Smooth muscle cell (in vitro differentiated cells): ENCODE data around the gene MDH1B. TPM values are rescaled to one million over a fixed set of nuclear protein-coding genes. Genes with fewer than 3 reads are reported as not detected.
"Not testable (repeated sequence)": the region's sequence is repeated elsewhere in the genome, so short reads cannot be mapped to it uniquely, and the experiment has no call there.

ENCODE experiments used
- DNase-seq: peaks from one replicate; lab custom pipeline; 2025; ENCODE audit not compliant: unreplicated experiment; lab: John Stamatoyannopoulos, UW
- H2AFZ ChIP-seq: fragments of 200-600 bp; sonication (generic); 2 replicates; pipeline ENCODE4 v1.6.0; 2016; ENCODE audit warnings: antibody characterized with exemption, low read depth, mild to moderate bottlenecking
- H3F3A ChIP-seq: fragments of 200-600 bp; sonication (generic); 2 replicates; pipeline ENCODE4 v1.6.0; 2017; ENCODE audit warnings: antibody characterized with exemption, low read depth
- H3K27ac ChIP-seq: fragments of 200-600 bp; sonication (generic); 2 replicates; pipeline ENCODE4 v1.5.1; 2016; ENCODE audit warnings: low read depth, mild to moderate bottlenecking
- H3K27me3 ChIP-seq: fragments of 200-600 bp; sonication (generic); 2 replicates; pipeline ENCODE4 v1.6.1; 2016; ENCODE audit warnings: low read depth, mild to moderate bottlenecking
- H3K36me3 ChIP-seq: fragments of 200-600 bp; sonication (generic); 2 replicates; pipeline ENCODE4 v1.5.1; 2016; ENCODE audit warnings: low read depth
- H3K4me1 ChIP-seq: fragments of 200-600 bp; sonication (generic); 2 replicates; pipeline ENCODE4 v1.5.1; 2016; ENCODE audit warnings: low read depth
- H3K4me2 ChIP-seq: fragments of 200-600 bp; sonication (generic); 2 replicates; pipeline ENCODE4 v1.6.0; 2016; ENCODE audit warnings: mild to moderate bottlenecking
- H3K4me3 ChIP-seq: fragments of 200-600 bp; sonication (generic); 2 replicates; pipeline ENCODE4 v1.5.1; 2016; ENCODE audit warnings: mild to moderate bottlenecking
- H3K79me2 ChIP-seq: fragments of 200-600 bp; sonication (generic); 2 replicates; pipeline ENCODE4 v1.6.0; 2016; ENCODE audit warnings: low read depth, mild to moderate bottlenecking
- H3K9ac ChIP-seq: fragments of 200-600 bp; sonication (generic); 2 replicates; pipeline ENCODE4 v1.6.0; 2016; ENCODE audit warnings: low read depth
- H3K9me3 ChIP-seq: fragments of 200-600 bp; sonication (generic); replicated peaks from 2 replicates; pipeline ENCODE4 v1.5.1; 2016; ENCODE audit warnings: low read depth
- H4K20me1 ChIP-seq: fragments of 200-600 bp; sonication (generic); 2 replicates; pipeline ENCODE4 v1.6.0; 2016; ENCODE audit warnings: low read depth
- WGBS: methylation state at CpG from one replicate; pipeline ENCODE4 v1.1.7; 2016; ENCODE audit warnings: low lambda C conversion rate; 5-methylcytosine and 5-hydroxymethylcytosine counted together
- polyA plus RNA-seq: library from polyadenylated mRNA; unstranded; fragments of >200 nt; fragmentation: Nextera tagmentation; extraction: Ambion mirVana; gene quantifications from 2 replicates; pipeline ENCODE4 v1.2.1, GENCODE V29; 2016
- total RNA-seq: library from RNA; depleted of rRNA; stranded (reverse); fragments of >200 nt; gene quantifications from 2 replicates; pipeline ENCODE4 v1.2.3, GENCODE V29; 2014
- TF ChIP-seq, protein P1 (sequence below): fragments of 200-600 bp; sonication (generic); IDR thresholded peaks from 2 replicates; pipeline ENCODE4 v1.5.1; 2017; ENCODE audit warnings: borderline replicate concordance, mild to moderate bottlenecking, antibody characterized with exemption; ENCODE audit not compliant: insufficient read depth, poor library complexity, severe bottlenecking

Gene MDH1B
- total and polyA plus RNA-seq, 2 experiments from 2014 or later = 0.13 to 0.15 TPM

DNA sequence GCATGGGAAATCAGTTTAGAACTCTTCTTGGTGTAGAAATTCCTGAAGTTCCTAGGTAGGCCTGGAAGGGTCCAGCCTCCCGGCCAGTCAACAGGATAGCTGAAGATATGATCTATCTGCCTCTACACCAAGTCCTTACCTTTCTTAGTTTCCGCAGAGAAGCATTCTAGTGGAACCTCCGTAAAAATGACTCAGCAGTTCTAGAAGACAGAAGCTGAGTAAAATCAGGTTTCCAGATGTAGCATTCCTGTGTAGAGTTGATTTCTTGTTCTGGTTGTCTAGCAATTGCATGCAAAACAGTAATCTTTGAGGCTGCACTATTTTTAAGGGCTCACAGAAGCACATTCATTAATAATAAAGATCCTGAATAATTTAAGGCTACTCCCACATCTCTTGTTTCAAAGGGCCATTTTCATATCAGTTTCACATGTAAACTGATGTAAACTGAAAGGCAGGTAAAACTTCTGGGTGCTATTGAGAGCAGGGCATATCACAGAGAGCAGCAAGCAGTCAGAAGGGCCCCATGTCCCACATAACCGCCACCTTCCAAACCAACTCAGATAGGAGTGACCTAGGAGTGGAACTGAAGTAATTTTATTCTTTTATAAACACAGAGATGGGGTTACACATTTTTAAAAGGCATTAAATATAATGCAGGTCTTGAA, 43.7 kb downstream of the MDH1B start:
- no peaks in the 10 kb centered on the region for H4K20me1 ChIP-seq
- no peaks in the 10 kb centered on the region for H3K79me2 ChIP-seq
- H3K9ac ChIP-seq = no peak overlapping the region
- H3K4me1 ChIP-seq = no peaks in the 10 kb centered on the region
- H3K4me3 ChIP-seq = no peak overlapping the region
- H3K27me3 ChIP-seq = no peaks in the 10 kb centered on the region
- no peak overlapping the region for H3K4me2 ChIP-seq
- H3K36me3 ChIP-seq = no peaks in the 10 kb centered on the region
- H2AFZ ChIP-seq = no peak overlapping the region
- TF ChIP-seq, protein P1, sequence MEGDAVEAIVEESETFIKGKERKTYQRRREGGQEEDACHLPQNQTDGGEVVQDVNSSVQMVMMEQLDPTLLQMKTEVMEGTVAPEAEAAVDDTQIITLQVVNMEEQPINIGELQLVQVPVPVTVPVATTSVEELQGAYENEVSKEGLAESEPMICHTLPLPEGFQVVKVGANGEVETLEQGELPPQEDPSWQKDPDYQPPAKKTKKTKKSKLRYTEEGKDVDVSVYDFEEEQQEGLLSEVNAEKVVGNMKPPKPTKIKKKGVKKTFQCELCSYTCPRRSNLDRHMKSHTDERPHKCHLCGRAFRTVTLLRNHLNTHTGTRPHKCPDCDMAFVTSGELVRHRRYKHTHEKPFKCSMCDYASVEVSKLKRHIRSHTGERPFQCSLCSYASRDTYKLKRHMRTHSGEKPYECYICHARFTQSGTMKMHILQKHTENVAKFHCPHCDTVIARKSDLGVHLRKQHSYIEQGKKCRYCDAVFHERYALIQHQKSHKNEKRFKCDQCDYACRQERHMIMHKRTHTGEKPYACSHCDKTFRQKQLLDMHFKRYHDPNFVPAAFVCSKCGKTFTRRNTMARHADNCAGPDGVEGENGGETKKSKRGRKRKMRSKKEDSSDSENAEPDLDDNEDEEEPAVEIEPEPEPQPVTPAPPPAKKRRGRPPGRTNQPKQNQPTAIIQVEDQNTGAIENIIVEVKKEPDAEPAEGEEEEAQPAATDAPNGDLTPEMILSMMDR = no peak
- 71% methylated on average over 4 of the region's 4 CpGs for WGBS
- no peak overlapping the region for H3K27ac ChIP-seq
- no peaks in the 10 kb centered on the region for H3F3A ChIP-seq
- no peak for DNase-seq
- H3K9me3 ChIP-seq = no peaks in the 10 kb centered on the region

DNA sequence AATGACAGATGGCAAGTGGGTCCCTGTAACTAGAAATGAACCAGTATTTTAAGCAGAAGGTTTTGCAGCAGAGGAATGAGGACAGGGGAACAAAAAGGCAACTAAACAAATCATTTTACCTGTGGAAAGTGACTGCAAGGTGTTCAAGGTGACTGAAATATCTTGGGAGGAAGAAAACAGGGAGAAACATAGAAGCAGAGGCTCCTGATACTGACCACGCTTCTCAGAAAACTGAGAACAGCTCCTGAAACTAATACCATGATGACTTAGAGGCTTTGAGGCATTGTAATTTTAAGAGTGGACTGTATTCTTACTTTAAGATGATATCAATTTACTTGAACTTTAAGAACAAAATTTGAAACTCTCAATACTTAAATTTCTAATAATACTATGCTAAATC, 46.8 kb downstream of the MDH1B start, which contains the start of gene DYTN:
DYTN (minus strand) TSS at position 101 of the 400 bp plus-strand sequence. CDS start 117 bp downstream, outside the sequence.
- 88% methylated on average over 1 of the region's 1 CpG for WGBS
- H3K4me2 ChIP-seq = no peak within 1 kb of the TSS
- H3K9me3 ChIP-seq = no peaks in the 10 kb centered on the region
- no peak within 1 kb of the TSS for H2AFZ ChIP-seq
- H3K27me3 ChIP-seq = no peaks in the 10 kb centered on the region
- H3K36me3 ChIP-seq = no peaks in the 10 kb centered on the region
- H4K20me1 ChIP-seq = no peaks in the 10 kb centered on the region
- no peak within 1 kb of the TSS for H3K27ac ChIP-seq
- no peak within 1 kb of the TSS for H3K9ac ChIP-seq
- no peaks in the 10 kb centered on the region for H3F3A ChIP-seq
- no peaks in the 10 kb centered on the region for H3K4me1 ChIP-seq
- TF ChIP-seq, protein P1 = no peak
- no peaks in the 10 kb centered on the region for H3K79me2 ChIP-seq
- no peak within 1 kb of the TSS for H3K4me3 ChIP-seq
- DNase-seq = no peak

DNA sequence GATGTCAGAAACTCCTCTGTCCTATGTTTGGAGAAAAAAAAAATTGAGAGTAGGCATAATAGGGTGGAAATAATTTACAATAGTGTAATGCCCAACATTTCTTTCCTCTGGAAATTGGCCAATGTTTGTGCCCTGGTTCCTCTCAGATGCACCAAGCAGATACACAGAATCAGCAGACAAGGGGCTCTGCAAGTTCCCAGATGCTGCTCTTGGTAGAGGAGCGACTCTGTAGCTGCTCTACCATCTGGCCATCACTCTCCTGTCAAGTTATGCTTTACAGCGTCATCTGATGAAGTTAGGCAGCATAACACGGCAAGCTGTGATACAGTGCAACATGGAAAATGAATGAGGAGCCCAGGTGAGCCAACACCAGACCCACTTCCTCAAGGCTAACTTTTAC, 48.5 kb downstream of the MDH1B start:
- no peaks in the 10 kb centered on the region for H3F3A ChIP-seq
- WGBS = 96% methylated on average over 3 of the region's 3 CpGs
- H3K9me3 ChIP-seq = no peaks in the 10 kb centered on the region
- H2AFZ ChIP-seq = no peak overlapping the region
- H3K4me1 ChIP-seq = no peaks in the 10 kb centered on the region
- H3K27me3 ChIP-seq = no peaks in the 10 kb centered on the region
- H3K4me2 ChIP-seq = no peak overlapping the region
- DNase-seq = no peak
- H3K9ac ChIP-seq = no peak overlapping the region
- H3K79me2 ChIP-seq = no peaks in the 10 kb centered on the region
- H3K4me3 ChIP-seq = no peak overlapping the region
- H3K27ac ChIP-seq = no peak overlapping the region
- H4K20me1 ChIP-seq = no peaks in the 10 kb centered on the region
- TF ChIP-seq, protein P1 = no peak
- no peaks in the 10 kb centered on the region for H3K36me3 ChIP-seq

DNA sequence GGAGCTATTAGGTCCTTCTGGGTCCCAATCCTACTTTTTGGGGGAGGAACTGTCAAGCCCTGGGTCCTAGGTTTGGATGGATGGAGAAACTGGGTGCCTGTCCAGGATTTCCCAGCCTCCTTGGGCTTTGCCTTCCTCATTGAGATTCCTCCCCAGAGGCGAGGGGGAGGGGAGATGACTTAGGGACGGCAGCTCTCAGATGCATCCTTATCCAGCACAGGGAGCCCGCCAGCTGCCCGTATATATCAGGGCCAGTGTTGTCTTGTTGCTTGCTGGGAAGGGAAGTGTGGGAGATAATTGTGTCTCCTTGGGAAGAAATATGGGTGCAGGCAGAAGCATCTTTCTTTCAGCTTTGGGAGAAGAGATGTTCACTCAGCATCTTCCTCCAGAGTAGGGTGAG, 49.9 kb downstream of the MDH1B start:
- not testable (repeated sequence) for H3F3A ChIP-seq, H3K27ac ChIP-seq, H3K4me2 ChIP-seq, DNase-seq, H2AFZ ChIP-seq, H3K9ac ChIP-seq, H3K79me2 ChIP-seq, H3K4me1 ChIP-seq, H3K9me3 ChIP-seq, H4K20me1 ChIP-seq, H3K4me3 ChIP-seq, H3K36me3 ChIP-seq, H3K27me3 ChIP-seq
- WGBS = 79% methylated on average over 4 of the region's 4 CpGs
